Liver (tissue), 9 donors: ENCODE measurements around the gene UNC80. TPM values are rescaled to one million over a fixed set of nuclear protein-coding genes. Genes with fewer than 3 reads are reported as not detected.
A peak's percentile ranks its signal among the peaks of the same experiment; 100 is the strongest.

Experiments
- DNase-seq: peaks from one replicate; pipeline ENCODE4 v3.0.0-alpha.2; 2017; ENCODE audit warnings: low spot score
- H3K27ac ChIP-seq, 2 donors: one replicate each; pipeline ENCODE4 v1.7.0; 2013; ENCODE audit warnings: inconsistent platforms in 2 of 2, low read length in 2 of 2, control low read depth in 1 of 2, low read depth in 1 of 2, mild to moderate bottlenecking in 1 of 2
- H3K27me3 ChIP-seq, 4 donors: one replicate each; pipeline versions ENCODE4 v1.6.1 to v1.7.0; 2013; ENCODE audit warnings: low read length in 3 of 4, inconsistent platforms in 1 of 4, mild to moderate bottlenecking in 1 of 4, moderate library complexity in 1 of 4; ENCODE audit not compliant: control insufficient read depth in 4 of 4, insufficient read depth in 4 of 4
- H3K36me3 ChIP-seq, 4 donors: one replicate each; pipeline versions ENCODE4 v1.6.1 to v1.7.0; 2013; ENCODE audit warnings: low read length in 3 of 4, mild to moderate bottlenecking in 3 of 4, low read depth in 1 of 4, moderate library complexity in 1 of 4; ENCODE audit not compliant: control insufficient read depth in 4 of 4, insufficient read depth in 3 of 4
- H3K4me1 ChIP-seq, 4 donors: one replicate each; pipeline versions ENCODE4 v1.6.1 to v1.7.0; 2013; ENCODE audit warnings: low read length in 3 of 4, mild to moderate bottlenecking in 3 of 4, moderate library complexity in 1 of 4; ENCODE audit not compliant: control insufficient read depth in 4 of 4, insufficient read depth in 4 of 4
- H3K4me3 ChIP-seq, 3 donors: one replicate each; pipeline versions ENCODE4 v1.6.1 to v1.7.0; 2013; ENCODE audit warnings: low read length in 3 of 3, control low read depth in 1 of 3, low read depth in 1 of 3, mild to moderate bottlenecking in 1 of 3
- H3K9ac ChIP-seq, 2 donors: one replicate each; pipeline ENCODE4 v1.7.0; 2013; ENCODE audit warnings: low read length in 2 of 2, mild to moderate bottlenecking in 2 of 2, moderate library complexity in 2 of 2, control low read depth in 1 of 2, low read depth in 1 of 2
- H3K9me3 ChIP-seq, 4 donors: one replicate each; pipeline versions ENCODE4 v1.6.1 to v1.7.0; 2013; ENCODE audit warnings: low read length in 3 of 4; ENCODE audit not compliant: control insufficient read depth in 4 of 4
- ATF3 ChIP-seq: IDR thresholded peaks from 2 replicates; pipeline ENCODE4 v1.6.1; 2016; ENCODE audit warnings: antibody characterized with exemption
- EGR1 ChIP-seq, 2 donors: IDR thresholded peaks; 2 replicates each; pipeline ENCODE4 v1.6.1; 2016 to 2018; ENCODE audit warnings: antibody characterized with exemption in 2 of 2, low read depth in 2 of 2
- FOXA1 ChIP-seq: IDR thresholded peaks from 2 replicates; pipeline ENCODE4 v1.6.1; 2016; ENCODE audit warnings: antibody characterized with exemption
- FOXA2 ChIP-seq: IDR thresholded peaks from 2 replicates; pipeline ENCODE4 v1.6.1; 2016; ENCODE audit warnings: antibody characterized with exemption
- HNF4A ChIP-seq, 2 donors: conservative IDR thresholded peaks; 2 replicates each; pipeline ENCODE4 v1.6.1; 2016; ENCODE audit warnings: antibody characterized with exemption in 2 of 2, mild to moderate bottlenecking in 2 of 2
- HNF4G ChIP-seq: IDR thresholded peaks from 2 replicates; pipeline ENCODE4 v1.6.1; 2016; ENCODE audit warnings: antibody characterized with exemption
- JUND ChIP-seq, 2 donors: IDR thresholded peaks; 2 replicates each; pipeline ENCODE4 v1.6.1; 2016; ENCODE audit warnings: antibody characterized with exemption in 2 of 2
- MAX ChIP-seq: IDR thresholded peaks from 2 replicates; pipeline ENCODE4 v1.6.1; 2016; ENCODE audit warnings: antibody characterized with exemption
- NR2F2 ChIP-seq: IDR thresholded peaks from 2 replicates; pipeline ENCODE4 v1.6.1; 2016; ENCODE audit warnings: antibody characterized with exemption
- RAD21 ChIP-seq, 2 donors: IDR thresholded peaks; 2 replicates each; pipeline ENCODE4 v1.6.1; 2016; ENCODE audit warnings: antibody characterized with exemption in 2 of 2, mild to moderate bottlenecking in 2 of 2
- REST ChIP-seq: IDR thresholded peaks from 2 replicates; pipeline ENCODE4 v1.6.1; 2016; ENCODE audit warnings: antibody characterized with exemption, mild to moderate bottlenecking
- RXRA ChIP-seq, 2 donors: IDR thresholded peaks; 2 replicates each; pipeline ENCODE4 v1.6.1; 2017 to 2018; ENCODE audit warnings: antibody characterized with exemption in 2 of 2, mild to moderate bottlenecking in 1 of 2
- SP1 ChIP-seq: IDR thresholded peaks from 2 replicates; pipeline ENCODE4 v1.6.1; 2018; ENCODE audit warnings: antibody characterized with exemption, mild to moderate bottlenecking
- TAF1 ChIP-seq: conservative IDR thresholded peaks from 2 replicates; pipeline ENCODE4 v1.6.1; 2016; ENCODE audit warnings: antibody characterized with exemption, mild to moderate bottlenecking
- YY1 ChIP-seq: IDR thresholded peaks from 2 replicates; pipeline ENCODE4 v1.6.1; 2016; ENCODE audit warnings: antibody characterized with exemption, mild to moderate bottlenecking
- WGBS: extraction: QIAGEN DNeasy Blood & Tissue Kit; methylation state at CpG from one replicate; pipeline ENCODE4 v1.1.7; 2013; 5-methylcytosine and 5-hydroxymethylcytosine counted together
- polyA plus RNA-seq, 2 donors: library from polyadenylated mRNA; stranded (reverse) in 1 of 2; unstranded in 1 of 2; fragments of 200-250 nt in 1 of 2; fragments of >200 nt in 1 of 2; fragmentation: Nextera tagmentation in 1 of 2; extraction: Ambion mirVana in 1 of 2; gene quantifications; one replicate each; pipeline versions ENCODE4 v1.2.1 to v1.2.3, GENCODE V29; 2013 to 2015
- total RNA-seq, 2 donors: library from RNA; depleted of rRNA; stranded (reverse); fragments of >200 nt; gene quantifications; one replicate each; pipeline ENCODE4 v1.2.3, GENCODE V29; 2014
- donor health status: healthy.
- donor health status: healthy.
- donor health status: healthy.
- donor health status: healthy.
- donor health status: healthy.

UNC80 gene
- total and polyA plus RNA-seq, 4 donors = under 0.01 to 0.05 (median 0.02) TPM; not detected in 1

- Histone ChIP-seq H3K27me3 (no peaks in the 10 kb centered on the region), H3K9ac (no peak overlapping the region), H3K36me3 (no peaks in the 10 kb centered on the region), H3K9me3 (no peaks in the 10 kb centered on the region), H3K27ac (no peak overlapping the region), H3K4me1 (no peaks in the 10 kb centered on the region), H3K4me3 (no peak overlapping the region)
- WGBS = 95% methylated on average over 5 of the region's 5 CpGs
- DNase-seq = no peak
- TF ChIP-seq NR2F2 (no peak), JUND (IDR thresholded peaks at IDR 0.05) (no peak), RAD21 (IDR thresholded peaks at IDR 0.05) (no peak), HNF4A (conservative IDR thresholded peaks at IDR 0.05) (no peak), TAF1 (no peak), FOXA2 (no peak), REST (no peak), MAX (no peak), SP1 (no peak), EGR1 (IDR thresholded peaks at IDR 0.05; ENCODE audit: low read depth in 2 of 2) (no peak), ATF3 (no peak)
Observed at GRCh38 chr2:209787416-209787815, 15.8 kb downstream of the UNC80 start.

GRCh38 chr2:209788925-209789324 lies 17.3 kb downstream of the UNC80 start:
- Histone ChIP-seq H3K27me3 (no peaks in the 10 kb centered on the region), H3K36me3 (no peaks in the 10 kb centered on the region), H3K4me1 (no peaks in the 10 kb centered on the region), H3K9ac (no peak overlapping the region), H3K4me3 (no peak overlapping the region), H3K27ac (no peak overlapping the region), H3K9me3 (no peaks in the 10 kb centered on the region)
- no peak for DNase-seq
- TF ChIP-seq HNF4A (conservative IDR thresholded peaks at IDR 0.05) (no peak), ATF3 (no peak), FOXA1 (no peak), YY1 (no peak), EGR1 (IDR thresholded peaks at IDR 0.05; ENCODE audit: low read depth in 2 of 2) (no peak), RXRA (IDR thresholded peaks at IDR 0.05) (no peak), RAD21 (IDR thresholded peaks at IDR 0.05) (no peak), SP1 (no peak)
- WGBS = 73% methylated on average over 1 of the region's 1 CpG

- Histone ChIP-seq H3K9ac (peak overlapping the region in 1 of 2 donors; percentile 28), H3K9me3 (no peaks in the 10 kb centered on the region), H3K27me3 (no peaks in the 10 kb centered on the region), H3K4me3 (peak overlapping the region; percentile 15 to 70 (median 48)), H3K4me1 (no peaks in the 10 kb centered on the region), H3K36me3 (no peaks in the 10 kb centered on the region), H3K27ac (no peak overlapping the region)
- 29% methylated on average over 6 of the region's 6 CpGs for WGBS
- no peak for TF ChIP-seq ATF3
- TF ChIP-seq EGR1 (IDR thresholded peaks at IDR 0.05; ENCODE audit: low read depth in 2 of 2) = no peak
- TF ChIP-seq HNF4G = no peak
- no peak for DNase-seq
Observed at GRCh38 chr2:209790066-209790728, 18.6 kb downstream of the UNC80 start.
